Measurements from ENCODE around the gene RALGAPA2.

The RALGAPA2 gene

DNA sequence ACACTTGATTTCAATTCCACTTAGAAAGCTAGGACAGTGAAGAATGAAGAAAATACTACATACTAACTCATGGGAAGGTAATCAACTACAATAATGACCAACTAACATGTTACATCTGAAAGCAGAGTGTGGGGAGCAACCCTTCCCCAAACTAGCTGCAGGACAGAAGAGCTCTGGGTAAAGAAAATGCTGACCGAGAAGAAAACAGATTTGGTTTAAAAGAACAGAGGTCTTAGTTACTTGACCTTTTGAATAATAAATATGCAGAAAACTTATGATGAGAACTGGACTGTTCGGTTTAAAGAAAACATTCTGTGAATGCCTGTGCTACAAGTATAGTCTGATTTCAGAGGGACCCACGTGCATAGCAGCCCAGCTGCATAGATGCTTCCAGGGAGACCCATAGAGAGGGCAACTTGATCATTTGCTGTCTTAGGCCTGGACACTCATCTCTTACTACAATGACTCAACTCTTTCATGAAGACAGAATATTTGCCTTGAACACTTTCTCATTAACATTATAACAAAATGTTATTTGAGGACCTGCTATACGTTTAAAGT lies 53.5 kb downstream of the RALGAPA2 start:
- Histone ChIP-seq H3K27me3 (ENCODE audit: low read length) (no peaks in the 10 kb centered on the region), H3K9me3 (ENCODE audit: insufficient read depth, low read length) (no peaks in the 10 kb centered on the region), H3K79me2 (ENCODE audit: insufficient read depth, low read length) (no peaks in the 10 kb centered on the region), H3K9me2 (replicated peaks; ENCODE audit: insufficient read depth, low read length) (no peaks in the 10 kb centered on the region), H3F3A (ENCODE audit: insufficient read depth) (no peaks in the 10 kb centered on the region), H3K4me2 (ENCODE audit: low read depth, low read length, poor library complexity, severe bottlenecking) (no peak overlapping the region), H3K4me3 (ENCODE audit: insufficient read depth, low read length, poor library complexity, severe bottlenecking) (no peak overlapping the region), H3K36me3 (ENCODE audit: low read length) (no peaks in the 10 kb centered on the region), H3K27ac (ENCODE audit: low read depth, low read length) (no peak overlapping the region), H2AFZ (ENCODE audit: low read depth, low read length, severe bottlenecking) (no peak overlapping the region), H3K9ac (ENCODE audit: low read length) (no peak overlapping the region), H4K20me1 (ENCODE audit: low read depth, low read length) (no peaks in the 10 kb centered on the region; the same call in 1 of the 2 replicates)
- TF ChIP-seq EZH2phosphoT487 (conservative IDR thresholded peaks at IDR 0.05; ENCODE audit: low read length) = no peak
- TF ChIP-seq, protein P1, sequence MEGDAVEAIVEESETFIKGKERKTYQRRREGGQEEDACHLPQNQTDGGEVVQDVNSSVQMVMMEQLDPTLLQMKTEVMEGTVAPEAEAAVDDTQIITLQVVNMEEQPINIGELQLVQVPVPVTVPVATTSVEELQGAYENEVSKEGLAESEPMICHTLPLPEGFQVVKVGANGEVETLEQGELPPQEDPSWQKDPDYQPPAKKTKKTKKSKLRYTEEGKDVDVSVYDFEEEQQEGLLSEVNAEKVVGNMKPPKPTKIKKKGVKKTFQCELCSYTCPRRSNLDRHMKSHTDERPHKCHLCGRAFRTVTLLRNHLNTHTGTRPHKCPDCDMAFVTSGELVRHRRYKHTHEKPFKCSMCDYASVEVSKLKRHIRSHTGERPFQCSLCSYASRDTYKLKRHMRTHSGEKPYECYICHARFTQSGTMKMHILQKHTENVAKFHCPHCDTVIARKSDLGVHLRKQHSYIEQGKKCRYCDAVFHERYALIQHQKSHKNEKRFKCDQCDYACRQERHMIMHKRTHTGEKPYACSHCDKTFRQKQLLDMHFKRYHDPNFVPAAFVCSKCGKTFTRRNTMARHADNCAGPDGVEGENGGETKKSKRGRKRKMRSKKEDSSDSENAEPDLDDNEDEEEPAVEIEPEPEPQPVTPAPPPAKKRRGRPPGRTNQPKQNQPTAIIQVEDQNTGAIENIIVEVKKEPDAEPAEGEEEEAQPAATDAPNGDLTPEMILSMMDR (IDR thresholded peaks at IDR 0.05; ENCODE audit: insufficient read depth, low read length, poor library complexity, severe bottlenecking) = no peak

DNA sequence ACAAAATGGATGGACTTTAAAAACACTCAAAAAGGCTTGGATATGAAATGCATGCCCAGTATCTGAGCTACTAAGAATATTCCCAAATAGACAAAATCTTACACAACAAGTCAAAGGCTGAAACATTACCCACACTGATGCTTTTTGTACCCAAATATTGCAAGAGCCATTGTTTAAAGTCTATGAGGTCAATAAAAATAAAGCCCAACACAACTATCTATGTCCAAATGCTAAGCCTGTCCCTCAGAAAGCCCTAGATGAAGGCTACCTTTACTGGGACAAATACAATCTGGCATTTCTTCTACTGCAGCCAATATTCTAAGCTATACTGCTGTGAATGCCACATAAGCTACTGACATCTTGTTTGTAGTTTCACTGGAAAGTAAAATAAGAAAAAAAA lies 54.3 kb downstream of the RALGAPA2 start:
- Histone ChIP-seq H3K4me2 (ENCODE audit: low read depth, low read length, poor library complexity, severe bottlenecking) (no peak overlapping the region), H3K4me3 (ENCODE audit: insufficient read depth, low read length, poor library complexity, severe bottlenecking) (no peak overlapping the region), H3K79me2 (ENCODE audit: insufficient read depth, low read length) (no peaks in the 10 kb centered on the region), H3K27ac (ENCODE audit: low read depth, low read length) (no peak overlapping the region), H3K9ac (ENCODE audit: low read length) (no peak overlapping the region), H4K20me1 (ENCODE audit: low read depth, low read length) (no peaks in the 10 kb centered on the region; the same call in 1 of the 2 replicates), H2AFZ (ENCODE audit: low read depth, low read length, severe bottlenecking) (no peak overlapping the region), H3K27me3 (ENCODE audit: low read length) (no peaks in the 10 kb centered on the region), H3F3A (ENCODE audit: insufficient read depth) (no peaks in the 10 kb centered on the region), H3K9me3 (ENCODE audit: insufficient read depth, low read length) (no peaks in the 10 kb centered on the region), H3K36me3 (ENCODE audit: low read length) (no peaks in the 10 kb centered on the region), H3K9me2 (replicated peaks; ENCODE audit: insufficient read depth, low read length) (no peaks in the 10 kb centered on the region)
- TF ChIP-seq, protein P1 (IDR thresholded peaks at IDR 0.05; ENCODE audit: insufficient read depth, low read length, poor library complexity, severe bottlenecking) = no peak
- no peak for TF ChIP-seq EZH2phosphoT487 (conservative IDR thresholded peaks at IDR 0.05; ENCODE audit: low read length)

- H3K36me3 ChIP-seq (ENCODE audit: low read length) = no peaks in the 10 kb centered on the region
- H2AFZ ChIP-seq (ENCODE audit: low read depth, low read length, severe bottlenecking) = no peak overlapping the region
- H4K20me1 ChIP-seq (ENCODE audit: low read depth, low read length) = no peaks in the 10 kb centered on the region; the same call in 1 of the 2 replicates
- H3F3A ChIP-seq (ENCODE audit: insufficient read depth) = no peaks in the 10 kb centered on the region
- H3K4me2 ChIP-seq (ENCODE audit: low read depth, low read length, poor library complexity, severe bottlenecking) = no peak overlapping the region
- H3K27me3 ChIP-seq (ENCODE audit: low read length) = no peaks in the 10 kb centered on the region
- H3K9me2 ChIP-seq (replicated peaks; ENCODE audit: insufficient read depth, low read length) = no peaks in the 10 kb centered on the region
- no peaks in the 10 kb centered on the region for H3K79me2 ChIP-seq (ENCODE audit: insufficient read depth, low read length)
- H3K27ac ChIP-seq (ENCODE audit: low read depth, low read length) = no peak overlapping the region
- H3K4me3 ChIP-seq (ENCODE audit: insufficient read depth, low read length, poor library complexity, severe bottlenecking) = no peak overlapping the region
- no peak for TF ChIP-seq EZH2phosphoT487 (conservative IDR thresholded peaks at IDR 0.05; ENCODE audit: low read length)
- TF ChIP-seq, protein P1 (IDR thresholded peaks at IDR 0.05; ENCODE audit: insufficient read depth, low read length, poor library complexity, severe bottlenecking) = no peak
- no peaks in the 10 kb centered on the region for H3K9me3 ChIP-seq (ENCODE audit: insufficient read depth, low read length)
- no peak overlapping the region for H3K9ac ChIP-seq (ENCODE audit: low read length)
These were observed 55.4 kb downstream of the RALGAPA2 start for GRCh38 chr20:20657092-20657491.
